Measurements from ENCODE around the gene ZSWIM5. TPM values are rescaled to one million over a fixed set of nuclear protein-coding genes. Genes with fewer than 3 reads are reported as not detected.
"Not testable (repeated sequence)": the region's sequence is repeated elsewhere in the genome, so short reads cannot be mapped to it uniquely, and the experiment has no call there.

The ZSWIM5 gene
- 5.8 and 6.5 TPM in 2 replicates for total RNA-seq

GRCh38 chr1:45205910-45206721, at the start of gene ZSWIM5:
Gene ZSWIM5 (minus strand): TSS chr1:45206605. CDS start chr1:45206350, 255 bp downstream.
- DNase-seq, result peak; percentile 79

- no peak for DNase-seq
Measured at GRCh38 chr1:45254490-45254889, 48.1 kb upstream of the ZSWIM5 start.

- no peak for DNase-seq
Measured at GRCh38 chr1:45250544-45250943, 44.1 kb upstream of the ZSWIM5 start.

GRCh38 chr1:45248004-45248403, 41.6 kb upstream of the ZSWIM5 start:
- DNase-seq, result not testable (repeated sequence)

- peak; percentile 97 for DNase-seq
Measured at GRCh38 chr1:45246760-45247159, 40.4 kb upstream of the ZSWIM5 start.

GRCh38 chr1:45246359-45246758, 40.0 kb upstream of the ZSWIM5 start:
- DNase-seq, result peak; percentile 6

GRCh38 chr1:45244660-45245059, 38.3 kb upstream of the ZSWIM5 start:
- no peak for DNase-seq

- DNase-seq, result no peak
Measured at GRCh38 chr1:45243476-45244343, 37.3 kb upstream of the ZSWIM5 start.

- DNase-seq, result no peak
Measured at GRCh38 chr1:45238846-45239245, 32.4 kb upstream of the ZSWIM5 start.

- DNase-seq, result no peak
Measured at GRCh38 chr1:45236136-45236535, 29.7 kb upstream of the ZSWIM5 start.

- no peak for DNase-seq
Measured at GRCh38 chr1:45230537-45230936, 24.1 kb upstream of the ZSWIM5 start.

GRCh38 chr1:45225598-45225997, 19.2 kb upstream of the ZSWIM5 start:
- DNase-seq, result no peak

- DNase-seq, result not testable (repeated sequence)
Measured at GRCh38 chr1:45223710-45224109, 17.3 kb upstream of the ZSWIM5 start.

- DNase-seq, result peak; percentile 6
Measured at GRCh38 chr1:45221716-45222115, 15.3 kb upstream of the ZSWIM5 start.

GRCh38 chr1:45216861-45217260, 10.5 kb upstream of the ZSWIM5 start:
- DNase-seq, result no peak

- DNase-seq, result no peak
Measured at GRCh38 chr1:45216200-45216541, 9.8 kb upstream of the ZSWIM5 start.

- DNase-seq, result no peak
Measured at GRCh38 chr1:45215485-45216199, 9.2 kb upstream of the ZSWIM5 start.

GRCh38 chr1:45213892-45214291, 7.5 kb upstream of the ZSWIM5 start:
- no peak for DNase-seq

GRCh38 chr1:45211076-45211475, 4.7 kb upstream of the ZSWIM5 start:
- DNase-seq, result no peak

- no peak for DNase-seq
Measured at GRCh38 chr1:45206808-45207623, 611 bp upstream of the ZSWIM5 start.

- DNase-seq, result peak; percentile 66
Measured at GRCh38 chr1:45205011-45205909, 1.1 kb downstream of the ZSWIM5 start.

All from dermis blood vessel endothelial cell (primary cell).